Naive thymus-derived CD8-positive, alpha-beta T cell (primary cell): ENCODE data around the gene MTFR1L. TPM values are rescaled to one million over a fixed set of nuclear protein-coding genes. Genes with fewer than 3 reads are reported as not detected.
A peak's percentile ranks its signal among the peaks of the same experiment; 100 is the strongest.

ENCODE experiments used
- ATAC-seq, 2 donors: fragments of 150-1000 bp; cut with Tn5 transposase in 1 of 2; sonication (Bioruptor Pico), chemical (Tn5 transposase) in 1 of 2; 1 replicate in 1 of 2; 2 replicates in 1 of 2; pipeline ENCODE4 v1.10.0; 2021; ENCODE audit warnings: mild to moderate bottlenecking in 2 of 2, moderate library complexity in 2 of 2
- POLR2A ChIA-PET: fragments of 350-600 bp; sonication (Branson Sonifier 250); formaldehyde crosslinking; loops from one replicate; lab custom pipeline; 2021; ENCODE audit warnings: antibody characterized with exemption; lab: Charles Lee
- DNase-seq, 10 donors: peaks; one replicate each; pipeline versions ENCODE4 v3.0.0 to v3.0.0-alpha.2; 2020 to 2022
- H3K27ac Mint-ChIP-seq, 10 donors: one replicate each; pipeline ENCODE4 v1.8.0; 2020 to 2022; ENCODE audit warnings: mild to moderate bottlenecking in 10 of 10, mixed read lengths in 10 of 10, moderate library complexity in 4 of 10, inconsistent platforms in 1 of 10
- H3K27me3 Mint-ChIP-seq, 5 donors: one replicate each; pipeline ENCODE4 v1.8.0; 2021 to 2022; ENCODE audit warnings: mixed read lengths in 5 of 5
- H3K36me3 Mint-ChIP-seq, 3 donors: one replicate each; pipeline ENCODE4 v1.8.0; 2020 to 2022; ENCODE audit warnings: mixed read lengths in 3 of 3, mild to moderate bottlenecking in 2 of 3, inconsistent platforms in 1 of 3
- H3K4me1 Mint-ChIP-seq, 4 donors: one replicate each; pipeline ENCODE4 v1.8.0; 2021 to 2022; ENCODE audit warnings: mixed read lengths in 4 of 4
- H3K4me3 Mint-ChIP-seq, 10 donors: one replicate each; pipeline ENCODE4 v1.8.0; 2020 to 2022; ENCODE audit warnings: mild to moderate bottlenecking in 10 of 10, mixed read lengths in 10 of 10, moderate library complexity in 6 of 10, inconsistent platforms in 1 of 10
- H3K9me3 Mint-ChIP-seq, 9 donors: one replicate each; pipeline ENCODE4 v1.8.0; 2020 to 2022; ENCODE audit warnings: mixed read lengths in 9 of 9, mild to moderate bottlenecking in 3 of 9, inconsistent platforms in 1 of 9, moderate library complexity in 1 of 9
- polyA plus RNA-seq, 3 donors: library from polyadenylated mRNA; unstranded; fragments of 300-500 nt; fragmentation: Illumina TruSeq; gene quantifications; one replicate each; pipeline ENCODE4 v1.2.3, GENCODE V29; 2021
- total RNA-seq, 8 experiments: library from RNA in 2 of 8; stranded (reverse) in 2 of 8; gene quantifications; one replicate each; pipeline ENCODE4 v1.2.3 and lab custom pipeline; 2021 to 2026

Gene MTFR1L
- total and polyA plus RNA-seq, 5 experiments from 2014 or later, result 34.3 to 56.4 (median 42.6) TPM

DNA sequence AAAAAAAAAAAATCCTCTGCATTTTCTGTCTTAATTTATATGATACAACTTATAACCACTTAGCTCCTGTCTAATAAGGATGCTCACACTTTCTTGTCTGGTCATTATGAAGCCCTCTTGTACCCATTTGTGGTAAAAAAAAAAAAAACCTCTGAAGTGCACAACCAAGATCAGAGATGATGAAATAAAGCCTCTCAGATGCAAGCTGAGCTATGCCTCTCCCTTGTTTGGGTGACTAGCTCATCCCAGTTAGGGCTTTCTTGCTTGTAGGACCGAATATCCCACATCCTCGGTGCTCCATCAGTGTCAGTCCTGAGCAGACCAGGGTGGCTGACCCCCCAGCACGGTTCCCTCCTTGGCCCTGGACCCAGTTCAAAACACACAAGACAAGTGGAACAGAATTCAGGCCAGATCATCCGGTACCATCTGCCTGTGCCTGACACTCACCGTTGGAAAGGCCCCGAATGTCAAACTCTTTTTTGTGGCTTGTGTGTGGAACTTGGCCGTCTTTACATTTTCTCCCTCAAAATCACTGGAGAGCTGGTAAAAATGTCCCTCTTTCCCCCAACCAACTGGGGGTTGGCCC is 26.1 kb upstream of the MTFR1L start:
- ATAC-seq, result no peak
- peaks cover 0 to 2% (median 0%) of the 10 kb centered on the region in 9 donors for H3K9me3 Mint-ChIP-seq
- H3K4me3 Mint-ChIP-seq, result peak overlapping the region in 1 of 10 donors; percentile 21
- POLR2A ChIA-PET, result interaction anchor here (0.7 to 3.0 kb wide), 4 partner anchors 19 to 182 kb away, joined by 3 to 18 read pairs (median 5); no protein-coding TSS in a partner anchor
- H3K36me3 Mint-ChIP-seq, result peaks cover 0 to 21% (median 7%) of the 10 kb centered on the region in 3 donors
- H3K27ac Mint-ChIP-seq, result peak overlapping the region; percentile 50 to 90 (median 78)
- DNase-seq, result no peak
- H3K4me1 Mint-ChIP-seq, result peaks cover 29 to 58% (median 45%) of the 10 kb centered on the region in 4 donors
- H3K27me3 Mint-ChIP-seq, result peaks cover 0 to 2% (median 0%) of the 10 kb centered on the region in 5 donors

DNA sequence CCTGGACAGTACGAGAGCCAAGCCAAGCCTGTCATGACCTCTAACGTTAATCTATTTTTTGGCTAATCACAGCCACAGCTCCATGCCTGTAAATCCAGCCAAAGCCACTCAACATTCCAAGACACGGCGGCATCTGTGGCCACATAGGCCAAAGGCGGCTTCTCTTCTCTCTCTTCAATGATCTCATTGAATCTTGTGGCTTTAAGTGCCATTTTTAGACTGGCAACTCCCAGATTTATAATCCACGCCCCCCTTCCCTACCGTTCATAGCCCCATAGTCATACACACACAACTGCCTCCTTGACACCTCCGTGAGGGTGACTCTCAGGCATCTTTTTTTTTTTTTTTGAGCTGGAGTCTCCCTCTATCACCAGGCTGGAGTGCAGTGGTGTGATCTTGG is 25.4 kb upstream of the MTFR1L start:
- no peak overlapping the region for H3K4me3 Mint-ChIP-seq
- H3K27ac Mint-ChIP-seq, result peak overlapping the region in 8 of 10 donors; percentile 20 to 90 (median 69)

DNA sequence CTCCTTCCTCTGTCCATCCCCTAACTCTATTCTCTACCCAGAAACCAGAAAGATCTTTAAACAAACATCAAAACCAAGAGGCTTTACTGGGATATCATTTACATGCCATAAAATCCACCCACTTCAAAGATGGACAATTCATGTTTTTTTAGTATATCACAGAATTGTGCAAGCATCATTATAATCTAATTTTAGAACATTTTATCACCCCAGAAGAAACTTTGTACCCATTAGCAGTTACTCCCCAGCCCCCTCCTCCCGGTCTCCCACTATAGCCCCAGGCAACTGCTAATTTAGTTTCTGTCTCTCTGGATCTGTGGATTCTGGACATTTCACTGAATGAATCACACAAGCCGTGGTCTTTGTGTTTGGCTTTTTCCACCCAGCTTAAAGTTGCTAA is 24.5 kb upstream of the MTFR1L start:
- H3K4me1 Mint-ChIP-seq, result peaks cover 29 to 63% (median 55%) of the 10 kb centered on the region in 4 donors
- H3K27me3 Mint-ChIP-seq, result peaks cover 0 to 2% (median 0%) of the 10 kb centered on the region in 5 donors
- peaks cover 0 to 15% (median 5%) of the 10 kb centered on the region in 3 donors for H3K36me3 Mint-ChIP-seq

More for the DNA sequence above, 25.4 kb upstream of the MTFR1L start:
- DNase-seq (no peak), ATAC-seq (no peak)
- Mint-ChIP-seq H3K9me3 (peaks cover 0 to 2% (median 0%) of the 10 kb centered on the region in 9 donors), H3K27me3 (peaks cover 0 to 2% (median 0%) of the 10 kb centered on the region in 5 donors), H3K4me1 (peaks cover 29 to 62% (median 51%) of the 10 kb centered on the region in 4 donors), H3K36me3 (peaks cover 0 to 19% (median 7%) of the 10 kb centered on the region in 3 donors)
- POLR2A ChIA-PET, result interaction anchor here (0.6 to 3.0 kb wide), 4 partner anchors 20 to 269 kb away, joined by 3 to 18 read pairs (median 4); no protein-coding TSS in a partner anchor

DNA sequence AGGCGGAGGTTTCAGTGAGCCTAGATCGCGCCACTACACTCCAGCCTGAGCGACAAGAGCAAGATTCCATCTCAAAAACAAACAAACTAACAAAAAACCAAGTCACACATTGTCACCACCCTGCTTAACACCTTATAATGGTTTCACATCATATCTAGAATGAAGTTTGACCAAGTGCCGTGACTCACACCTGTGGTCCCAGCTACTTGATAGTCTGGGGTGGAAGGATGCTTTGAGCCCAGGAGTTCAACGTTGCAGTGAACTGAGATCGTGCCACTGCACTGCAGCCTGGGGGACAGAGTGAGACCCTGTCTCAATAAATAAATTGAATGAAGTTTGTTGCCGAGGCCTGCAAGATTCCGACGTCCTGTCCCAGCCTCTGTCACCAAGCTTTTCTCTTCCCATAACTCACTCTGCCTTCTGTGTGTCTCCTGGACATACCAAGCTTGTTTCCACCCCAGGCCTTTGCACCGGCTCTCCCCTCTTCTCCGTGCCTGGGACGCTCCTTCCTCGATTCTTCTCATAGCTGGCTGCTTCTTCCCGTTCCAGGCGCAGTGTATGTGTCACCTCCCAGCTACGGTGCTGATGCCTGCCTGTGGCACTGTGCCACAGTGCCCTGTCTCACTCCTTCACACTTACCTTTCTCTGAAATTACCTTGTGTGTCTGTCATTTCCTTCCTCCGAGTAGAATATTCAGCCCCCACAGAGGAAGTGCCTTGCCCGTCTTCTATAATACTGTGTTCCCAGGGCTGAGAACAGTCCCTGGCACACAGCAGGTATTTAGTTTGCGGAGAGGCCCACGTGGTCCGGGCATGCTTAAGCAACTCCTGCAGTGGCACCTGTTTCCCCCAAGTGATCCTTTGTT is 23.6 kb upstream of the MTFR1L start:
- ATAC-seq, result peak; percentile 69 to 86
- peaks cover 34 to 70% (median 63%) of the 10 kb centered on the region in 4 donors for H3K4me1 Mint-ChIP-seq
- peak overlapping the region; percentile 50 to 92 (median 83) for H3K4me3 Mint-ChIP-seq
- H3K36me3 Mint-ChIP-seq, result peaks cover 0 to 9% (median 0%) of the 10 kb centered on the region in 3 donors
- POLR2A ChIA-PET, result interaction anchor here (1.1 to 3.0 kb wide), 5 partner anchors 9 to 224 kb away, joined by 3 to 18 read pairs (median 5); no protein-coding TSS in a partner anchor
- peaks cover 0 to 2% (median 0%) of the 10 kb centered on the region in 5 donors for H3K27me3 Mint-ChIP-seq
- H3K9me3 Mint-ChIP-seq, result peaks cover 0 to 2% (median 0%) of the 10 kb centered on the region in 9 donors
- peak overlapping the region; percentile 91 to 99 (median 96) for H3K27ac Mint-ChIP-seq
- DNase-seq, result peak in 5 of 10 donors; percentile 36 to 76 (median 60)

More for the DNA sequence above, 24.5 kb upstream of the MTFR1L start:
- Mint-ChIP-seq H3K9me3 (peaks cover 0 to 2% (median 0%) of the 10 kb centered on the region in 9 donors), H3K4me3 (peak overlapping the region in 3 of 10 donors; percentile 1 to 45 (median 5)), H3K27ac (peak overlapping the region; percentile 20 to 98 (median 68))
- DNase-seq, result no peak
- POLR2A ChIA-PET, result interaction anchor here (1.1 to 3.0 kb wide), 5 partner anchors 8 to 223 kb away, joined by 3 to 18 read pairs (median 5); no protein-coding TSS in a partner anchor
- no peak for ATAC-seq

DNA sequence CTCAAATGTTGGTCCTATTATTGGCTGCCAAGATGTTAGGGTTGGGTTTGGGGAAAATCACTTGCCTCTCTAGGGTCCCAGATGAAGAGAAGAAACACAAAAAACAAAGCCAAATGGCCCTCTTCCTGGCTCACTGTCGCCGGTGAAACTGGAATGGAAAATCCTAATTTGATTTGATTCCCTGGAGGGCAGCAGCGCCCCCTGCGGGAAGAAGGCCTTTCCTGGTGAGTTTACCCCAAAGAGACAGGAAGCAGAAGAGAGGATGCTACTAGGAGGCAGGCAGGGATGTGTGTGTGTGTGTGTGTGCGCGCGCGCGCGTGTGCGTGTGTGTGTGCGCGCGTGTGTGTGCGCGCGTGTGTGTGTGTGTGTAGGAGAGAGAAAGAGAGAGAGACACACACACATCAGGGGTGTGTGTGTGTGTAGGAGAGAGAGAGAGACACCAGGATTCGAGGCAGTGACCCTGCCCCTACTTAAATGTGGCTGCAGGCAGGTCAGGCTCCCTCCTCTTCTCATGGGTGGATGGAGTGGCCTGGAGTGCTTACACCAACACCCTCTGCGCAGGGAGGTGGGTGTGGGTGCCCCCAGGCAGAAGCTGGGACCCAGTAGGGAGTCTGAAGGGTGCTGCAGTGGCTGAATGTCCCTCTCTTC is 22.8 kb upstream of the MTFR1L start:
- Mint-ChIP-seq H3K27ac (peak overlapping the region; percentile 91 to 99 (median 96)), H3K36me3 (peaks cover 0 to 4% (median 0%) of the 10 kb centered on the region in 3 donors), H3K9me3 (peaks cover 0 to 2% (median 0%) of the 10 kb centered on the region in 9 donors), H3K27me3 (peaks cover 0 to 2% (median 0%) of the 10 kb centered on the region in 5 donors), H3K4me1 (peaks cover 34 to 74% (median 65%) of the 10 kb centered on the region in 4 donors), H3K4me3 (peak overlapping the region; percentile 50 to 92 (median 83))
- peak; percentile 70 to 90 (median 83) for DNase-seq
- POLR2A ChIA-PET, result interaction anchor here (1.0 to 3.0 kb wide), 7 partner anchors 10 to 186 kb away, joined by 3 to 18 read pairs (median 5); no protein-coding TSS in a partner anchor
- peak; percentile 52 to 70 for ATAC-seq

DNA sequence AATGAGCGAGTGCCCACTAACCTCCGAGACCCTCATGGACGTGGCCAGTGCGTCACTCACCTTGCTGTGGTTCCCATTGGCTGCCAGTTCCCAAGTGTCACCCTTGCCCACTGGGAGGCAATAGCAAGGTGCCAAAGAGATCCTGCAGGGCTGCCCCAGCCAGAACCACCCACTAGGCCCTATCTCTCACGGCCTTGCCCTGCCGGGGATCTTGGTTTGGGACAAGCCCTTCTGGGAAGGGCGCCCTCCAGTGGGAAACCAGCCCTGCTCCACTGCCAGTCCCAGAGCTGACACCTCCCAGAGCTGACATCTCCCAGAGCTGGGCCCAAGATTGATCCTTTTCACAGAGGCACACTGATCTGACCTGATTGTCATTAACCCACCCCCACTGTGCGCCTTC is 21.8 kb upstream of the MTFR1L start:
- H3K27me3 Mint-ChIP-seq, result peaks cover 0 to 2% (median 0%) of the 10 kb centered on the region in 5 donors
- peaks cover 0 to 2% (median 0%) of the 10 kb centered on the region in 9 donors for H3K9me3 Mint-ChIP-seq
- H3K4me3 Mint-ChIP-seq, result peak overlapping the region in 8 of 10 donors; percentile 40 to 84 (median 78)
- H3K27ac Mint-ChIP-seq, result peak overlapping the region in 9 of 10 donors; percentile 49 to 99 (median 94)
- peaks cover 0 to 2% (median 0%) of the 10 kb centered on the region in 3 donors for H3K36me3 Mint-ChIP-seq
- H3K4me1 Mint-ChIP-seq, result peaks cover 40 to 84% (median 75%) of the 10 kb centered on the region in 4 donors
- POLR2A ChIA-PET, result interaction anchor here (0.6 to 3.3 kb wide), 10 partner anchors 10 to 427 kb away, joined by 3 to 12 read pairs (median 6); partner anchors contain the start of gene MTFR1L
- DNase-seq, result no peak
- ATAC-seq, result no peak

DNA sequence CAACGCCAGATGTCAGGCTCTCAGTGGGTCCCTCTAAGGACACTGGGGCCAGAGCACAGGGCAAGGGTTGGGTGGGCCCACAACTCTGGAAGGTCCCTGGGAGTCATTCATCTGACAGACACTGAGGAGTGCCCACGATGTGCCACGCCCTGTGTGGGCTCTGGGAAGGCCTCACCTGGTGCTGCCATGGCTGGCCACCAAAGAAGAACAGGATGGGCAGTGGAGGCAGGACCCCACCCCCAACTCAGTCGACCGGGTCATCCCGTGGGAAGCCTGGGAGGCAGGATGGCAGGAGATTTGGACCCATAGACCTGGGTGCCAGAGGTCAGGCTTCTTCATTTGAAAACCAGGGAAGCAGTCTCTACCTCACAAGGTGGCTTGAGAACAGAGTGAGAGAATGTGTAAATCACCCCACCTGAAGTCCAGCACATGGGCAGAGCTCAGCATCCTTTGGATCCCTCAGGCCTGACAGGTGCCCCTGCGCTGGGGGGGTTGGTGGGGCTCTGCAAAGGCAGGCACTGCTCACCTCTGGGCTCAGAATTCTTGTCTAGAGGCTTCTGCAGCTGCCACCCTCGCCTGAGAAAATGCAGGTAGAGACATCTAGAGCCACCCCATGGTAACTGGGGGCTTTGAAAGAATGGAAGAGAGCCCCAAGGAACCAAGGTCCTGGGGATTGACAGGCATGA is 20.9 kb upstream of the MTFR1L start:
- peak overlapping the region; percentile 79 to 99 (median 94) for H3K27ac Mint-ChIP-seq
- peaks cover 40 to 84% (median 75%) of the 10 kb centered on the region in 4 donors for H3K4me1 Mint-ChIP-seq
- peaks cover 0 to 2% (median 0%) of the 10 kb centered on the region in 9 donors for H3K9me3 Mint-ChIP-seq
- H3K27me3 Mint-ChIP-seq, result peaks cover 0 to 2% (median 0%) of the 10 kb centered on the region in 5 donors
- POLR2A ChIA-PET, result interaction anchor here (0.6 to 3.3 kb wide), 17 partner anchors 9 to 426 kb away, joined by 3 to 13 read pairs (median 6); partner anchors contain the start of gene MTFR1L
- DNase-seq, result peak in 1 of 10 donors; percentile 19
- H3K4me3 Mint-ChIP-seq, result peak overlapping the region; percentile 73 to 86 (median 80)
- no peak for ATAC-seq
- peaks cover 0 to 2% (median 0%) of the 10 kb centered on the region in 3 donors for H3K36me3 Mint-ChIP-seq

DNA sequence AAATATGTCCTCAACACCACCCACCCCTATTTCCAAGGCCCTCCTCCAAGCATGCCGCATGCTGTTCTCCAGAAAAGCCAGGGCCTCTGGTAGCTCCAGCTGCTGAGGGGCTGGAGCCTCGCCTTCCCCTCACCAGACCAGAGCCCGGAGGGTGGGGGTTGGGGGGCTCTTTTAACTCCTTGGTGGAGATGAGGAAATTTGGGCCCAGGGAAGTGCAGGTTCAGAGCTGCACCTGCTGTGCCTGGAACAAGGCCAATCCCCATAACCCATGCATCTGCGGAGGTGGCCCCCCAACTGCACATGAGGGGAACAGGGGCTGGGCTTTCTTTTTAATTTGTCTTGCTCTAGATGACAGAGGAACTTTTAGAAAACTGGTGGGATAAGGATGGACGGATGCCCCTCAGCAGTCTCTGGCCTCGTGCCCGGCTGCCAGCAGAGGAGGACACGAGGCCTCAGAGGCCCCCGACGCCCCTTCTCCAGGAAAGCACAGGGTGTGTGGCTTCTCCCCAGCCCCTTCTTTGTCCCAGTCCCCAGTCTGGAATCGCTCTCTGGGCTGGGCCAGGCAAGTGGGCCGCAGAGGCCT is 20.3 kb upstream of the MTFR1L start:
- ATAC-seq, result no peak
- POLR2A ChIA-PET, result interaction anchor here (0.6 to 3.3 kb wide), 14 partner anchors 10 to 251 kb away, joined by 3 to 13 read pairs (median 6); partner anchors contain the start of gene MTFR1L
- Mint-ChIP-seq H3K4me1 (peaks cover 38 to 82% (median 76%) of the 10 kb centered on the region in 4 donors), H3K27ac (peak overlapping the region; percentile 79 to 99 (median 86)), H3K4me3 (peak overlapping the region; percentile 73 to 86 (median 80)), H3K36me3 (peaks cover 0 to 2% (median 0%) of the 10 kb centered on the region in 3 donors), H3K9me3 (peaks cover 0 to 2% (median 0%) of the 10 kb centered on the region in 9 donors), H3K27me3 (peaks cover 0 to 2% (median 0%) of the 10 kb centered on the region in 5 donors)
- DNase-seq, result no peak

DNA sequence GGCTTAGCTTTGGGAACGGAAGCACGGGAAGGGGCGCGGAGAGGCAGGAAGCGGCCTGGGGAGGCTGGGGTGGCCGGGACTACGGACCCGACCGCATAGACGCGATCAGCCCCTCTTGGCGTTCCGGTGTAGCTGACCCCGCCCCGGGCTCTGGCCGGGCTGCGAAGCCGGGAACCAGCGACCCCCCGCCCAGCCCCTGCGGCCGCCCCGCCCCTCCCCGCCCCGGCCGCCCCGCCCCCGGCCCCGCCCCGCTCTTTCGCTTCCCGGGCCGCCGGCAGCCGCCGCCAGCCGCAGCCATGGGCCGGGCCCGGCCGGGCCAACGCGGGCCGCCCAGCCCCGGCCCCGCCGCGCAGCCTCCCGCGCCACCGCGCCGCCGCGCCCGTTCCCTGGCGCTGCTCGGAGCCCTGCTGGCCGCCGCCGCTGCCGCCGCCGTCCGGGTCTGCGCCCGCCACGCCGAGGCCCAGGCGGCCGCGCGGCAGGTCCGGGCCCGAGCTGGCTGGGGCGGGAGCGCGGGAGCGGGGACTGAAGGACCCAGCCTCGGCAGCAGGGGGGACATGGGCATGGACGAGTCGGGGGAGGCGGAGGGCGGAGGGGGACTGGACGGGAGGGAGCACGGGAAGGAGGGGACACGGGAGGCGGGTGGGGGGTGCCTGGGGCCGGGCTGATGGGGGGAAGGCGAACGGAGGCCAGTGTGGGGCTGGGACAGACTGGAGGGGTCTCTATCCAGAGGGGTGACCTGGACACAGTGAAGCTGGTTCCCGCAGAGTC is 19.6 kb upstream of the MTFR1L start, which contains the start of gene SELENON:
Gene SELENON (plus strand): TSS at position 259 of the 768 bp plus-strand sequence. CDS start 38 bp downstream, at position 297.
- Mint-ChIP-seq H3K4me3 (peak within 1 kb of the TSS; percentile 75 to 90 (median 80)), H3K27ac (peak within 1 kb of the TSS; percentile 80 to 99 (median 90)), H3K27me3 (peaks cover 0 to 2% (median 0%) of the 10 kb centered on the region in 5 donors), H3K4me1 (peaks cover 36 to 80% (median 77%) of the 10 kb centered on the region in 4 donors), H3K36me3 (peaks cover 0 to 1% (median 0%) of the 10 kb centered on the region in 3 donors), H3K9me3 (peaks cover 0 to 2% (median 0%) of the 10 kb centered on the region in 9 donors)
- DNase-seq (peak in 3 of 10 donors; percentile 15 to 45 (median 43)), ATAC-seq (peak; percentile 5 to 56)
- POLR2A ChIA-PET, result interaction anchor here (0.6 to 3.3 kb wide), 13 partner anchors 9 to 252 kb away, joined by 3 to 13 read pairs (median 5); partner anchors contain the start of gene MTFR1L
